ENCODE data around the gene TULP3.

The TULP3 gene

DNA sequence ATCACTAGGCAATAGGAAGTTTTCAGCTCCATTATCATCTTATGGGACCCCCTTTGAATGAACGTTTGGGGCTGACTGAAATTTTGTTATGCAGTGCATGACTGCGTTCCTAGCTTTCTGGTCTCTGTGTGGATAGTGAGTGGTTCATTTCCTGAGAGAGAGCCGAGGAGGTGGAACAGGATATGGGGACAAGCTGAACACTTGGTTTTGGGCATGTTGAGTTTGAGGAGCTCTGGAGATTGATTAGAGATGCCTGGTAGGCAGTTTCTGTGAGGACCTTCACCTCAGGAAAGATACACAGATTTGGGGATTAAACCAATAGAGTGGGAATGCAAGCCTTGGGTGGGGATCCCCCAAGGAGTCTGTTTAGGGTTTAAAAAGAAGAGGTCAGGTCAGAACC is 96.2 kb downstream of the TULP3 start:
- H3K36me3 ChIP-seq (ENCODE audit: low read depth) = peaks cover 11% of the 10 kb centered on the region; the same call in 1 of the 2 replicates
- ATAC-seq (ENCODE audit: low read depth) (no peak), DNase-seq (ENCODE audit: low spot score) (no peak)
- H3K27ac ChIP-seq (ENCODE audit: poor library complexity, severe bottlenecking) = no peak overlapping the region
- no peaks in the 10 kb centered on the region for H3K27me3 ChIP-seq (ENCODE audit: insufficient read depth, poor library complexity, severe bottlenecking)
- TF ChIP-seq, protein P1, sequence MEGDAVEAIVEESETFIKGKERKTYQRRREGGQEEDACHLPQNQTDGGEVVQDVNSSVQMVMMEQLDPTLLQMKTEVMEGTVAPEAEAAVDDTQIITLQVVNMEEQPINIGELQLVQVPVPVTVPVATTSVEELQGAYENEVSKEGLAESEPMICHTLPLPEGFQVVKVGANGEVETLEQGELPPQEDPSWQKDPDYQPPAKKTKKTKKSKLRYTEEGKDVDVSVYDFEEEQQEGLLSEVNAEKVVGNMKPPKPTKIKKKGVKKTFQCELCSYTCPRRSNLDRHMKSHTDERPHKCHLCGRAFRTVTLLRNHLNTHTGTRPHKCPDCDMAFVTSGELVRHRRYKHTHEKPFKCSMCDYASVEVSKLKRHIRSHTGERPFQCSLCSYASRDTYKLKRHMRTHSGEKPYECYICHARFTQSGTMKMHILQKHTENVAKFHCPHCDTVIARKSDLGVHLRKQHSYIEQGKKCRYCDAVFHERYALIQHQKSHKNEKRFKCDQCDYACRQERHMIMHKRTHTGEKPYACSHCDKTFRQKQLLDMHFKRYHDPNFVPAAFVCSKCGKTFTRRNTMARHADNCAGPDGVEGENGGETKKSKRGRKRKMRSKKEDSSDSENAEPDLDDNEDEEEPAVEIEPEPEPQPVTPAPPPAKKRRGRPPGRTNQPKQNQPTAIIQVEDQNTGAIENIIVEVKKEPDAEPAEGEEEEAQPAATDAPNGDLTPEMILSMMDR (IDR thresholded peaks at IDR 0.05; ENCODE audit: poor library complexity, severe bottlenecking) = no peak
- H3K4me3 ChIP-seq (ENCODE audit: severe bottlenecking) = no peak overlapping the region
- H3K9me3 ChIP-seq (ENCODE audit: severe bottlenecking) = peaks cover 8% of the 10 kb centered on the region
- H3K4me1 ChIP-seq (ENCODE audit: insufficient read depth, poor library complexity, severe bottlenecking) = peaks cover 7% of the 10 kb centered on the region

DNA sequence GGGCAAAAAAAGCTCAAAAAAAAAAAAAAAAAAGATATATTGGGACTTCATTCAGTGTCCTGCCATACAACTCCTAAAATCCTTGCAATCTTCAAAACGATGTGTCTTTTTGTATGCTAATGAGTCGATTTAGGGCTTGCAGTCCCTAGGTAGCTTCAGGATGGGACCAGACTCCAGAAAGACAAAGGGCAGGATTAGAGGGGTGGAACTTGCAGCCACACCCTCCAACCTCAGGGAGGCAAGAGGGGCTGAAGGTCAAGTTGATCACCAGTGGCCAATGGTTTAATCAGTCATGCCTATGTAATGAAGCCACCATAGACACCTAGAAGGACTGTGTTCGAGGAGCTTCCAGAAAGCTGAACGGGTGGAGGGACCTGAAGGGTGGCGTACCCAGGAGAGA is 97.8 kb downstream of the TULP3 start:
- peaks cover 7% of the 10 kb centered on the region for H3K4me1 ChIP-seq (ENCODE audit: insufficient read depth, poor library complexity, severe bottlenecking)
- H3K9me3 ChIP-seq (ENCODE audit: severe bottlenecking) = peaks cover 8% of the 10 kb centered on the region
- H3K27me3 ChIP-seq (ENCODE audit: insufficient read depth, poor library complexity, severe bottlenecking) = no peaks in the 10 kb centered on the region
- no peak for ATAC-seq (ENCODE audit: low read depth)
- H3K4me3 ChIP-seq (ENCODE audit: severe bottlenecking) = no peak overlapping the region
- TF ChIP-seq, protein P1 (IDR thresholded peaks at IDR 0.05; ENCODE audit: poor library complexity, severe bottlenecking) = no peak
- H3K27ac ChIP-seq (ENCODE audit: poor library complexity, severe bottlenecking) = no peak overlapping the region
- peaks cover 11% of the 10 kb centered on the region; the same call in 1 of the 2 replicates for H3K36me3 ChIP-seq (ENCODE audit: low read depth)
- DNase-seq (ENCODE audit: low spot score) = no peak

Measured in RWPE2 (cell line).